Omental fat pad (tissue), 4 donors: ENCODE measurements around the gene CTXN1. TPM values are rescaled to one million over a fixed set of nuclear protein-coding genes. Genes with fewer than 3 reads are reported as not detected.

Experiments
- ATAC-seq: fragments of 150-250 bp; one replicate; pipeline ENCODE4 v1.9.1; 2016; ENCODE audit warnings: mild to moderate bottlenecking, moderate library complexity; ENCODE audit not compliant: low FRiP score
- DNase-seq: peaks from one replicate; pipeline ENCODE4 v3.0.0-alpha.2; 2019; ENCODE audit warnings: low spot score
- CTCF ChIP-seq, 3 donors: fragments of 450-650 bp; IDR thresholded peaks; one replicate each; pipeline ENCODE4 v1.5.1; 2016 to 2017; ENCODE audit warnings: antibody characterized with exemption in 3 of 3, mild to moderate bottlenecking in 3 of 3, moderate library complexity in 2 of 3
- total RNA-seq, 4 donors: library from RNA; depleted of rRNA; stranded (reverse); fragments of >200 nt; gene quantifications; one replicate each; pipeline ENCODE4 v1.1.0, GENCODE V29; 2016

CTXN1 gene
- total RNA-seq, 4 donors from 2014 or later, result 1.6 to 3.7 (median 2.0) TPM; not detected in 1

DNA sequence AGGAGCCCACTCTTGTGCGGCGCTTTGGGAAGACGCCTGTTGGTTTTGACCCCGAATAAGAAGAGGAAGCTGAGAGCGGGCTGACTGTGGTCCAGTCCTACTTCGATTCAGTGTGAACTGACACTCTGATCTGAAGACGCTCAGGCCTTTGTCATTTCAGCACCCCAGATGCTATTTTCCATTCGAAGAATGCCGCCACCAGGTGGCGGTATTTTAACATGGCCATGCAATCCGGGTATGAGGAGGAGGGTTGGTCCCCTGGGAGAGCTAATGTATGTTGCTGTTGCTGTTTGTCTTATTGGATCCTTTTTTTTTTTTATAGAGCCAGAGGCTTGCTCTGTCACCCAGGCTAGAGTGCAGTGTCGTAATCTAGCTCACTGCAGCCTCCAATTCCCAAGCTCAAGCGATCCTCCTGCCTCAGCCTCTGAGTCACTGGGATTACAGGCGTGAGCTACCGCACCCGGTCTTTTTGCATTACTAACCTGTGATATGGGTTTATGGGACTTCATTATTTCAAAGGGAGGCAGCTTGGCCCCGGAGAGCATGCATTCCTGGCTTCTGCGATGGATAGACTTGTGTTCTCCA is 18.3 kb upstream of the CTXN1 start:
- TF ChIP-seq CTCF (IDR thresholded peaks at IDR 0.05), result peak in 1 of 3 donors; percentile 69
- peak; percentile 98 for DNase-seq
- peak; percentile 35 for ATAC-seq

- ATAC-seq (peak; percentile 99), DNase-seq (peak; percentile 95)
- TF ChIP-seq CTCF (IDR thresholded peaks at IDR 0.05), result no peak
Measured at GRCh38 chr19:7943444-7944176, 17.7 kb upstream of the CTXN1 start, which contains the start of gene TIMM44. TSS of gene TIMM44 (minus strand) at chr19:7943666. CDS start at chr19:7943651, 15 bp downstream.

DNA sequence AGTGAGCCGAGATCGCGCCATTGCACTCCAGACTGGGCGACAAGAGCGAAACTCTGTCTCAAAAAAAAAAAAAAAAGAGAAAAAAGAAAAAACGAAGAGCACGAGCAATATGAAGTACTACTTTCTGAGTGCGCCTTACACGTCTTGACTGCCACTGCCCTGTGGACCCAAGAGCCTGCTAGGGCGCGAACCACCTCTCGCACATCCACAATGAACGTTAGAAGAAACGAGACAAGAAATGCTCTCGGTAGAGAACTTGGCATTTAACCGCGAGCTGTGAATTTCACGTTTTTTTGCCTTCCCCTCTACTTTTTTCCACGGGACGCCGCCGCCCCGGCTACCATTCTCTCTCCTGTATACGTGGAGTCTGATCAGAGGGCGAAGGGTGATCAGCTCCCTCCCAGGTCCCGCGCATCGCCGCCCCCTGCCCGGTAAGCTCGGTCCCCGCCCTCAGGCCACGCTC is 17.1 kb upstream of the CTXN1 start:
- no peak for TF ChIP-seq CTCF (IDR thresholded peaks at IDR 0.05)
- ATAC-seq, result no peak
- DNase-seq, result no peak

GRCh38 chr19:7941895-7942596 is 16.1 kb upstream of the CTXN1 start:
- no peak for TF ChIP-seq CTCF (IDR thresholded peaks at IDR 0.05)
- ATAC-seq, result no peak
- no peak for DNase-seq

- ATAC-seq, result no peak
- no peak for DNase-seq
- TF ChIP-seq CTCF (IDR thresholded peaks at IDR 0.05), result no peak
Measured at GRCh38 chr19:7940841-7941240, 14.9 kb upstream of the CTXN1 start.

DNA sequence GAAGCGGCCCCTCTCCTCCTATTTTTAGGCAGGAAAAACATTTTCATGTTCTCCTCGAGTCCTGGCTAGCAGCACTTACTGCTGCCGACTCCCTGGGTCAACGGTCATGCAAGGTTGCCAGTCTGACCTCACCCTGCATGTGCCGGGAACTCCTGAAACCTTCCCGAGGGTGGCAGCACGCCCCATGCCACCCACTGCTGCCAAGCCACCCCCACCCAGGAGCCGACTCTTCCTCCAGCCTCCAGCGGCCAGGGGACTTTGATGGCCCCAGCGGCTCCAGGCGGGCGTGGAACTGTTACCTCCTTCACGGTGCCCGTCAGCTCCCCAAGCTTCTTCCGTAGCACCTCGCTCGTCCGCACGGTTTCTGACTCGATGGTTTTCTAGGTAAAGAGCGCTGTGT is 8.8 kb upstream of the CTXN1 start:
- DNase-seq (no peak), ATAC-seq (no peak)
- TF ChIP-seq CTCF (IDR thresholded peaks at IDR 0.05), result no peak
